Left cardiac atrium (tissue), 4 donors: Measurements from ENCODE around the gene PLXNB2. TPM values are rescaled to one million over a fixed set of nuclear protein-coding genes. Genes with fewer than 3 reads are reported as not detected.
"Not testable (repeated sequence)": the region's sequence is repeated elsewhere in the genome, so short reads cannot be mapped to it uniquely, and the experiment has no call there.

Source experiments
- ATAC-seq, 2 donors: fragments of 200-7000 bp; cut with Tn5 transposase; one replicate each; pipeline ENCODE4 v1.9.1; 2020; ENCODE audit warnings: mild to moderate bottlenecking in 2 of 2, moderate library complexity in 2 of 2
- DNase-seq: peaks from one replicate; pipeline ENCODE4 v3.0.0-alpha.2; 2020
- intact Hi-C, 2 donors: fragments of 100-400 bp; cut with DNase I; formaldehyde crosslinking; loops; one replicate each; pipeline versions ENCODE4 v1.14.1 to v1.15.1; 2022 to 2023
- total RNA-seq, 2 donors: library from RNA; stranded (reverse); fragmentation: NEBNext Ultra II Directional; extraction: Animal tissue kit (Norgen Biotek cat#: 25700); gene quantifications; one replicate each; pipeline ENCODE4 v1.2.1, GENCODE V29; 2021
- donor health status: DM: no; HTN: yes; CAD: no.
- donor health status: DM: no; HTN: yes; CAD: no; lungs with severe emphysema.
- donor health status: DM: yes; HTN: yes; CAD: no.
- donor health status: Dilated cardiomyopathy.

PLXNB2 gene
- total RNA-seq, 2 donors from 2014 or later, result 76.2 to 91.5 TPM

- intact Hi-C loops, DNase-seq, ATAC-seq: not testable (repeated sequence)
Measured at GRCh38 chr22:50273352-50273751, 34.1 kb downstream of the PLXNB2 start.

- intact Hi-C loops, result no loop called here
- ATAC-seq, result no peak
- no peak for DNase-seq
Measured at GRCh38 chr22:50272044-50272802, 35.2 kb downstream of the PLXNB2 start.

- intact Hi-C loops, result no loop called here
- peak; percentile 75 for DNase-seq
- peak; percentile 29 to 48 for ATAC-seq
Measured at GRCh38 chr22:50271519-50271970, 35.9 kb downstream of the PLXNB2 start.

GRCh38 chr22:50270666-50271394 lies 36.6 kb downstream of the PLXNB2 start:
- DNase-seq (peak; percentile 80), ATAC-seq (peak; percentile 53 to 54)
- intact Hi-C loops, result no loop called here

GRCh38 chr22:50269970-50270665 lies 37.3 kb downstream of the PLXNB2 start, which contains the start of gene MAPK11:
Gene MAPK11, minus strand, starts transcription at chr22:50270380. Its CDS starts 88 bp downstream, at chr22:50270292.
- DNase-seq, result peak; percentile 79
- peak; percentile 32 to 41 for ATAC-seq

GRCh38 chr22:50269573-50269969 lies 37.9 kb downstream of the PLXNB2 start:
- ATAC-seq (no peak), DNase-seq (no peak)
- intact Hi-C loops, result no loop called here

More at GRCh38 chr22:50269970-50270665, 37.3 kb downstream of the PLXNB2 start, which contains the start of gene MAPK11:
- intact Hi-C loops, result no loop called here

- DNase-seq, result no peak
- ATAC-seq, result no peak
- intact Hi-C loops, result no loop called here
Measured at GRCh38 chr22:50268655-50269113, 38.8 kb downstream of the PLXNB2 start.

GRCh38 chr22:50267591-50268390 lies 39.7 kb downstream of the PLXNB2 start:
- intact Hi-C loops, result no loop called here
- DNase-seq (peak; percentile 72), ATAC-seq (peak; percentile 51 to 65)

- ATAC-seq, result no peak
- intact Hi-C loops, result no loop called here
- DNase-seq, result no peak
Measured at GRCh38 chr22:50266994-50267393, 40.5 kb downstream of the PLXNB2 start.

GRCh38 chr22:50264946-50265669 lies 42.3 kb downstream of the PLXNB2 start:
- no peak for ATAC-seq
- intact Hi-C loops, result no loop called here
- no peak for DNase-seq

GRCh38 chr22:50264104-50264745 lies 43.2 kb downstream of the PLXNB2 start:
- ATAC-seq (no peak), DNase-seq (no peak)
- intact Hi-C loops, result no loop called here

- DNase-seq, result no peak
- no peak for ATAC-seq
- intact Hi-C loops, result no loop called here
Measured at GRCh38 chr22:50262973-50263617, 44.4 kb downstream of the PLXNB2 start.

GRCh38 chr22:50262460-50262911 lies 45.0 kb downstream of the PLXNB2 start:
- intact Hi-C loops, result no loop called here
- no peak for ATAC-seq

GRCh38 chr22:50261615-50262459 lies 45.6 kb downstream of the PLXNB2 start, which contains the start of gene MAPK12:
Gene MAPK12, minus strand, starts transcription at chr22:50261683. Its CDS starts 174 bp downstream, at chr22:50261509.
- peak; percentile 67 for DNase-seq
- ATAC-seq, result peak; percentile 32 to 64
- intact Hi-C loops, result no loop called here

More at GRCh38 chr22:50262460-50262911, 45.0 kb downstream of the PLXNB2 start:
- DNase-seq, result no peak

- intact Hi-C loops, result no loop called here
- peak; percentile 67 for DNase-seq
- ATAC-seq, result peak; percentile 13 to 25
Measured at GRCh38 chr22:50260801-50261614, 46.4 kb downstream of the PLXNB2 start.
